Endodermal cell (in vitro differentiated cells): ENCODE results near the gene ANO9. TPM values are rescaled to one million over a fixed set of nuclear protein-coding genes. Genes with fewer than 3 reads are reported as not detected.
A peak's percentile ranks its signal among the peaks of the same experiment; 100 is the strongest.

ENCODE experiments used
- DNase-seq: peaks from one replicate; pipeline ENCODE4 v3.0.0-alpha.2; 2017
- H3K27ac ChIP-seq: 2 replicates; pipeline ENCODE4 v1.5.1; 2013; ENCODE audit warnings: mild to moderate bottlenecking, low read depth, low read length, moderate library complexity
- H3K27me3 ChIP-seq: 2 replicates; pipeline ENCODE4 v1.6.1; 2013; ENCODE audit warnings: mild to moderate bottlenecking, low read length, moderate library complexity; ENCODE audit not compliant: insufficient read depth, control insufficient read depth, poor library complexity, severe bottlenecking
- H3K36me3 ChIP-seq: 2 replicates; pipeline ENCODE4 v1.7.0; 2013; ENCODE audit warnings: mild to moderate bottlenecking, low read length, moderate library complexity; ENCODE audit not compliant: control insufficient read depth, insufficient read depth
- H3K4me1 ChIP-seq: one replicate; pipeline ENCODE4 v1.7.0; 2013; ENCODE audit warnings: low read length; ENCODE audit not compliant: control insufficient read depth, insufficient read depth
- H3K4me3 ChIP-seq: 2 replicates; pipeline ENCODE4 v1.5.1; 2013; ENCODE audit warnings: mild to moderate bottlenecking, low read length, moderate library complexity
- H3K9ac ChIP-seq: 2 replicates; pipeline ENCODE4 v1.6.1; 2013; ENCODE audit warnings: mild to moderate bottlenecking, low read length, moderate library complexity; ENCODE audit not compliant: poor library complexity, severe bottlenecking; ENCODE audit errors: extremely low read depth
- H3K9me3 ChIP-seq: 2 replicates; pipeline ENCODE4 v1.6.1; 2013; ENCODE audit warnings: mild to moderate bottlenecking, low read length, moderate library complexity; ENCODE audit not compliant: control insufficient read depth
- H3K27ac Mint-ChIP-seq: 2 replicates; pipeline ENCODE4 v1.8.0; 2020; ENCODE audit warnings: mixed read lengths
- H3K27me3 Mint-ChIP-seq: 2 replicates; pipeline ENCODE4 v1.8.0; 2021; ENCODE audit warnings: mild to moderate bottlenecking, mixed read lengths; ENCODE audit not compliant: insufficient read depth
- H3K36me3 Mint-ChIP-seq: 2 replicates; pipeline ENCODE4 v1.8.0; 2020; ENCODE audit warnings: low read depth, mixed read lengths
- H3K4me1 Mint-ChIP-seq: 2 replicates; pipeline ENCODE4 v1.8.0; 2020; ENCODE audit warnings: mixed read lengths
- H3K4me3 Mint-ChIP-seq: 2 replicates; pipeline ENCODE4 v1.8.0; 2020; ENCODE audit warnings: mild to moderate bottlenecking, moderate library complexity, mixed read lengths
- H3K9me3 Mint-ChIP-seq: 2 replicates; pipeline ENCODE4 v1.8.0; 2020; ENCODE audit warnings: mild to moderate bottlenecking, mixed read lengths
- WGBS, 2 experiments: methylation state at CpG; one replicate each; pipeline versions ENCODE4 v1.1.5 to v1.1.7; 2013; ENCODE audit warnings: missing lambda C conversion rate in 2 of 2, mixed read lengths in 1 of 2; ENCODE audit not compliant: insufficient coverage in 1 of 2, insufficient read length in 1 of 2; 5-methylcytosine and 5-hydroxymethylcytosine counted together
- total RNA-seq, 2 donors: library from RNA; stranded (reverse); fragmentation: NEBNext Ultra II Directional in 1 of 2; extraction: Animal tissue kit (Norgen Biotek cat#: 25700) in 1 of 2; gene quantifications; 2 replicates in 1 of 2; 3 replicates in 1 of 2; pipeline ENCODE4 v1.2.1, GENCODE V29; 2021
- TF ChIP-seq, protein P1 (sequence below): fragments of 200-600 bp; sonication (generic); conservative IDR thresholded peaks from 2 replicates; pipeline ENCODE4 v1.5.0; 2021; ENCODE audit warnings: antibody characterized with exemption, mild to moderate bottlenecking

ANO9 gene
- total RNA-seq, 2 donors from 2014 or later: 16.8 to 17.8 TPM

DNA sequence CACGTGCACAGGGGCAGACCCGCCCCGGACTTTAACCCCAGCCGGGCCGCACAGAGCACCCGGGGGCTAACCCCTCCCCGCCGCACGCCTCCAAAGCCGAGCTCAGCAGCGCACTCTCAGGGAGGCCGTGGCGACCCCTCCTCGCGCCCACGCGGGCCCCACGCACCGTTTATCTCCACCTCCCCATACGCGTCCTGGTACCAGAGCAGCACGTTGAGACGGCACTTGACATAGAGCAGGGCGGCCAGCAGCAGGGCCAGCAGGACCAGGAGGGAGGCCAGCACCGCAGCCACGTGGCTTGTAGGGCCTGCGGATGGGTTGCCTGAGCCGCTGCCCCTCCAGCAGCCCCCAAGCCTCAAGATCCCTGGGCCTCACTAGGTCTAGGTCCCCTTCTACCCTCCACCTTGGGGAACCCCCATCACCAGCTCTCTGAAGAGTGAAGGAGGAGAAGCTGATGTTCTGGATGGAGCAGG lies 34.1 kb downstream of the ANO9 start:
- Mint-ChIP-seq H3K36me3 (peaks cover 7% of the 10 kb centered on the region), H3K4me3 (no peak overlapping the region), H3K27ac (no peak overlapping the region), H3K27me3 (peaks cover 2% of the 10 kb centered on the region), H3K9me3 (no peaks in the 10 kb centered on the region), H3K4me1 (peaks cover 2% of the 10 kb centered on the region)
- peaks cover 3% of the 10 kb centered on the region for H3K4me1 ChIP-seq
- TF ChIP-seq, protein P1, sequence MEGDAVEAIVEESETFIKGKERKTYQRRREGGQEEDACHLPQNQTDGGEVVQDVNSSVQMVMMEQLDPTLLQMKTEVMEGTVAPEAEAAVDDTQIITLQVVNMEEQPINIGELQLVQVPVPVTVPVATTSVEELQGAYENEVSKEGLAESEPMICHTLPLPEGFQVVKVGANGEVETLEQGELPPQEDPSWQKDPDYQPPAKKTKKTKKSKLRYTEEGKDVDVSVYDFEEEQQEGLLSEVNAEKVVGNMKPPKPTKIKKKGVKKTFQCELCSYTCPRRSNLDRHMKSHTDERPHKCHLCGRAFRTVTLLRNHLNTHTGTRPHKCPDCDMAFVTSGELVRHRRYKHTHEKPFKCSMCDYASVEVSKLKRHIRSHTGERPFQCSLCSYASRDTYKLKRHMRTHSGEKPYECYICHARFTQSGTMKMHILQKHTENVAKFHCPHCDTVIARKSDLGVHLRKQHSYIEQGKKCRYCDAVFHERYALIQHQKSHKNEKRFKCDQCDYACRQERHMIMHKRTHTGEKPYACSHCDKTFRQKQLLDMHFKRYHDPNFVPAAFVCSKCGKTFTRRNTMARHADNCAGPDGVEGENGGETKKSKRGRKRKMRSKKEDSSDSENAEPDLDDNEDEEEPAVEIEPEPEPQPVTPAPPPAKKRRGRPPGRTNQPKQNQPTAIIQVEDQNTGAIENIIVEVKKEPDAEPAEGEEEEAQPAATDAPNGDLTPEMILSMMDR: no peak
- no peaks in the 10 kb centered on the region for H3K27me3 ChIP-seq
- no peak for DNase-seq
- no peak overlapping the region for H3K4me3 ChIP-seq
- no peak overlapping the region for H3K9ac ChIP-seq
- 86 to 90% methylated on average over 12 to 28 of the region's 28 CpGs for WGBS, 2 experiments
- no peaks in the 10 kb centered on the region for H3K9me3 ChIP-seq
- H3K27ac ChIP-seq: no peak overlapping the region
- no peaks in the 10 kb centered on the region for H3K36me3 ChIP-seq

DNA sequence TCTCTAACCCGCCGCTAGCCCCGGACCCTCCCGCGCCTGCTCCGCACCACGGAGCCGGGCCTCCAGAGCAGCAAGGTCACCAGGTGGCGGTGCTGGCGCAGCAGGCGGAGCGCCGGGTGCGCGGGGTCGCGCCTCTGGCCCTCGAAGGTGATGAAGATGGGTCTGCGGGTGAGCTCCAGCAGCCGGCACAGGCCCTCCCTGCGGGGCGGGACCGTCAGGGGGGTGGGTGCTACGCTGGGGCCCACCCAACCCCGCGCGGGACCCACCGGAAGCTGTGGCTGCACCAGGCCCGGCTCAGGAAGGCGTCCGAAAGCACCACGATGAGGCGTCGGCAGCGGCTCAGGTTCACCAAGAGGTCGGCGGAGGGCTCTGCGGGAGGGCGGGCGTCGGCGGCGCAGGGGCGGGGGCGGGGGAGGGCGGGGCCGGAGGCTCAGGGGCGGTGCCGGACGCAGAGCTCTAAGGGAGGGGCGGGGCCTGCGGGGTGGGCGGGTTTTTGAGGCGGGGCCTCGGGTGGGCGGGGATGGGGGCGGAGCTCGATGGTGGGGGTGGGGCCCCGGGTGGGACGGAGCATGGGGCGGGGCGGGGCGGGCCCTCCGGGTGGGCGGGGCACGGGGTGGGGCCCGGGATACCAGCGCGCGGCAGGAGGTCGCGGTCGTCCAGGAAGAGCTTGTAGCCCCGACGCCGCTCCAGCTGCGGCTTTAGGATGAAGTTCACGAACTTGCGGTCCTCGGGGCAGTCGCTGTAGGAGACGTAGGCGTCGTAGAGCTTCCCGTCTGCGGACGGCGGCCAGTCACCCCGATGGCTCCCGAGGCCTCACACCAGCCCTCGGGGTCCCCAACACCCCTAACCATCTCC lies 34.8 kb downstream of the ANO9 start:
- no peak overlapping the region for H3K27ac Mint-ChIP-seq
- no peaks in the 10 kb centered on the region for H3K9me3 Mint-ChIP-seq
- no peak overlapping the region for H3K27ac ChIP-seq
- H3K9ac ChIP-seq: no peak overlapping the region
- DNase-seq: peak; percentile 96
- WGBS, 2 experiments: 19 to 20% methylated on average over 37 to 66 of the region's 91 CpGs
- H3K27me3 ChIP-seq: no peaks in the 10 kb centered on the region
- peak overlapping the region; percentile 72 for H3K4me3 ChIP-seq
- H3K4me3 Mint-ChIP-seq: peak overlapping the region; percentile 21
- H3K4me1 ChIP-seq: peaks cover 3% of the 10 kb centered on the region
- TF ChIP-seq, protein P1: peak; percentile 54
- peaks cover 2% of the 10 kb centered on the region for H3K4me1 Mint-ChIP-seq
- H3K27me3 Mint-ChIP-seq: peaks cover 2% of the 10 kb centered on the region
- H3K9me3 ChIP-seq: no peaks in the 10 kb centered on the region
- peaks cover 7% of the 10 kb centered on the region for H3K36me3 Mint-ChIP-seq
- H3K36me3 ChIP-seq: no peaks in the 10 kb centered on the region

DNA sequence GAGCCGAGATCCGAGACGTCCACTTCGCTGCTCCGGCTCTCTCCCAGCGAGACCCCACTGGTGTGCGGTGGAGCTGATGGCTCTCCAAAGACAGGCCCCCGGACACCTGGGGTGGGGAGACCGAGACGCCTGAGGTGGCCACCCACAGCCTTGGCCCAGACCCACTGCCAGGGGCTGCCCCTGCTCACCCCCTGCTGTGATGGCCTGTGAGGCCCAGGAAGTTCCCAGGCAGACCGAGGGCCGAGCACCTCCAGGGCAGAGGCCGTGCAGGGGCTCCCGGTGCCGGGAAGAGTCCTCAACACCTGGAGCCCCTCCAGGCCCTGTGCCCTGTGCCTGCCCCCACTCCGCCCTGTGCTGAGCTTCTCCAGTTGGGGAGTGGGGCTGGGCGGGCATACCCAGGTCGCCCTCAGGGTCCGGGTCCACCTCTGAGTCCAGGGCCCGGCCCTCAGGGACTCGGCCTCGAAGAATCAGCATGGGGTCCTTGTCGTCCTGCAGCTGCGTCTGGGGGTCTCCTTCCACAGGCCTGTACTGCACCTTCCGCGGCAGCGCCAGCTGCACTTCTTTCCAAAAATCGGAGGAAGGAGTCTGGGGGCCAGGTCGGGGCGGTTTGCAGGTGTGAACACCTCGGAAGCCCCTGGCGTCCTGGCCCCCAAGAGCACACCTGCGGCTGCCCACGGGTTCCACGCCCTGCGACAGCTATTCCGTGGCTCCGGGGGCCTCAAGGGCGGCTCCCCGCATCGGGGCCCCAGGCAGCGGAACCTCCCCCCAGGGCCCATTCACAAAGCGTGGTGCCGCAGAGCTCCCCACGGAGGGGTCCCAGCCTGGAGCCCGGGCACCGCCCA lies 35.6 kb downstream of the ANO9 start:
- no peak overlapping the region for H3K27ac Mint-ChIP-seq
- 85 to 87% methylated on average over 38 to 47 of the region's 47 CpGs for WGBS, 2 experiments
- no peaks in the 10 kb centered on the region for H3K36me3 ChIP-seq
- H3K9ac ChIP-seq: no peak overlapping the region
- peak overlapping the region; percentile 35 for H3K4me3 Mint-ChIP-seq
- peaks cover 2% of the 10 kb centered on the region for H3K4me1 Mint-ChIP-seq
- peaks cover 7% of the 10 kb centered on the region for H3K36me3 Mint-ChIP-seq
- no peaks in the 10 kb centered on the region for H3K9me3 ChIP-seq
- TF ChIP-seq, protein P1: no peak
- no peaks in the 10 kb centered on the region for H3K27me3 ChIP-seq
- peaks cover 3% of the 10 kb centered on the region for H3K4me1 ChIP-seq
- no peak overlapping the region for H3K27ac ChIP-seq
- DNase-seq: no peak
- peaks cover 2% of the 10 kb centered on the region for H3K27me3 Mint-ChIP-seq
- no peaks in the 10 kb centered on the region for H3K9me3 Mint-ChIP-seq
- peak overlapping the region; percentile 72 for H3K4me3 ChIP-seq
